ENCODE results near the gene ADGB. TPM values are rescaled to one million over a fixed set of nuclear protein-coding genes. Genes with fewer than 3 reads are reported as not detected.

Gene ADGB
- total RNA-seq, 1 experiment from 2014 or later = not detected

DNA sequence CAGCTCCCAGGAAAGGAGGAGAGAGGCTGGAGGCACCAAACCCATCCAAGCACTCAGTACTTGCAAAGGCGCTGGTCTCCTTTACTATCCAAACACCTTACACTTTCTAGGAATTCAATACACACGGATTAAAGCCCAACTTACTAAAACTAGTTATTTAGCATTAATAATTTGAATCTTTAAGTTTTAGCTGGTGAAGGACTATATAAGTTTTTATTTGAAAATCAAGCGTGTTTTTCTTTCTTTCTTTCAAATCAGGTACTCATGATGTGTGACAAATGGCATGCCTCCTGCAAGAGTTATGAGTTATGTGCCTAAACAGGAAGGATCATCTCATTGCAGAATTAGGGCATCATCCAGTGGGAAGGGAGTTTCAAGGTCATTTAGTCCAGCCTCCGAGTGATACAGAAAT, 263.7 kb downstream of the ADGB start:
- peaks cover 0 to 5% of the 10 kb centered on the region in 2 experiments; a peak in 2 of 4 replicates for H3K4me1 ChIP-seq (ENCODE audit: control insufficient read depth in 1 of 2, insufficient read depth in 2 of 2, low read length in 2 of 2)
- H4K20me1 ChIP-seq (ENCODE audit: insufficient read depth) = no peaks in the 10 kb centered on the region
- H3K9ac ChIP-seq (ENCODE audit: low read length) = no peak overlapping the region
- ATAC-seq (no peak), DNase-seq (ENCODE audit: low read depth, low spot score) (no peak)
- H3K4me3 ChIP-seq (replicated peaks in 1 of 2; ENCODE audit: low read depth in 1 of 2, low read length in 2 of 2) = no peak overlapping the region
- RAD21 ChIA-PET (ENCODE audit: low non-redundant PET in 1 of 2, low total read pairs in 2 of 2, uncharacterized antibody in 2 of 2, unreplicated experiment in 2 of 2) = no interaction called here
- H3K9me2 ChIP-seq (ENCODE audit: insufficient read depth) = no peaks in the 10 kb centered on the region
- no peaks in the 10 kb centered on the region for H3K27me3 ChIP-seq (ENCODE audit: insufficient read depth, low read length)
- H3K9me3 ChIP-seq (ENCODE audit: control insufficient read depth in 1 of 2, insufficient read depth in 1 of 2, low read depth in 1 of 2, low read length in 2 of 2) = no peaks in the 10 kb centered on the region
- no peak overlapping the region for H3K27ac ChIP-seq (ENCODE audit: low read depth, low read length)
- POLR2A ChIA-PET = interaction anchor here (0.7 kb wide), 1 partner anchor 365 kb away, joined by 4 read pairs; no protein-coding TSS in a partner anchor
- H3K36me3 ChIP-seq (ENCODE audit: control insufficient read depth in 1 of 2, insufficient read depth in 2 of 2, low read length in 2 of 2) = no peaks in the 10 kb centered on the region
- H3K4me2 ChIP-seq (ENCODE audit: low read length) = no peak overlapping the region
- intact Hi-C loops (cut with micrococcal nuclease) = no loop called here
- CTCF ChIA-PET = no interaction called here
- TF ChIP-seq EGR1 (IDR thresholded peaks at IDR 0.05; ENCODE audit: low read depth) (no peak), POLR2A (IDR thresholded peaks at IDR 0.05; ENCODE audit: borderline replicate concordance, extremely low read depth, insufficient read depth, insufficient read length) (no peak), EZH2phosphoT487 (IDR thresholded peaks at IDR 0.05; ENCODE audit: borderline replicate concordance) (no peak), SIN3A (IDR thresholded peaks at IDR 0.05; ENCODE audit: low read depth) (no peak), POLR2AphosphoS5 (IDR thresholded peaks at IDR 0.05; ENCODE audit: low read depth, low read length) (no peak), ELF1 (IDR thresholded peaks at IDR 0.05; ENCODE audit: borderline replicate concordance, low read depth) (no peak), SRF (IDR thresholded peaks at IDR 0.05; ENCODE audit: low read depth) (no peak), TCF7L2 (IDR thresholded peaks at IDR 0.05; ENCODE audit: borderline replicate concordance, extremely low read depth, insufficient read depth, insufficient read length) (no peak), SP1 (IDR thresholded peaks at IDR 0.05; ENCODE audit: low read depth) (no peak), ZNF274 (IDR thresholded peaks at IDR 0.05; ENCODE audit: low read depth, low read length) (no peak)
- H3K79me2 ChIP-seq (ENCODE audit: insufficient read depth, low read length) = no peaks in the 10 kb centered on the region
- H2AFZ ChIP-seq (ENCODE audit: low read depth, low read length, poor library complexity, severe bottlenecking) = no peak overlapping the region
- BruUV-seq (replicated peaks) = no TSS peak

DNA sequence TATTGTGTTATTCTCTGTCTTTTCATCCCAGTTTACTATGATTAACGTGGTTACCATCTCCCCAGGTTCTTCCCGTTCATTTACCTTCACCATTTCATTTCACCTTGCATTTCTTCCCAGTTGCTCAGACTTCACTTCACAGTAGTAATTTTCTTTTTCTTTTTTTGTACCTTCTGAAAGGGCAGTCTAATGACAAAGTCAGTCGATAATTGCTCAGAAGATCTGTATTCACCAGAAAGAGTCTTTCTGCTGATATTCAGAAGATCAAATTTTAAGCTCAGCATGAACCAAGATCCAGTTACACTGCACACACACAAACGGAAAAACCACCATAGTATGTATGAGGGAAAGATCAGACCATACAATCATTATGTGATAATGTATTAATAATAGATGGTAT, 265.5 kb downstream of the ADGB start:
- ChIA-PET POLR2A (no interaction called here), CTCF (no interaction called here), RAD21 (ENCODE audit: low non-redundant PET in 1 of 2, low total read pairs in 2 of 2, uncharacterized antibody in 2 of 2, unreplicated experiment in 2 of 2) (no interaction called here)
- intact Hi-C loops (cut with micrococcal nuclease) = no loop called here
- H3K9me2 ChIP-seq (ENCODE audit: insufficient read depth) = no peaks in the 10 kb centered on the region
- ATAC-seq (no peak), DNase-seq (ENCODE audit: low read depth, low spot score) (no peak)
- no peaks in the 10 kb centered on the region for H3K36me3 ChIP-seq (ENCODE audit: control insufficient read depth in 1 of 2, insufficient read depth in 2 of 2, low read length in 2 of 2)
- H3K9me3 ChIP-seq (ENCODE audit: control insufficient read depth in 1 of 2, insufficient read depth in 1 of 2, low read depth in 1 of 2, low read length in 2 of 2) = no peaks in the 10 kb centered on the region
- no TSS peak for BruUV-seq (replicated peaks)
- H3K4me2 ChIP-seq (ENCODE audit: low read length) = no peak overlapping the region
- H3K4me1 ChIP-seq (ENCODE audit: control insufficient read depth in 1 of 2, insufficient read depth in 2 of 2, low read length in 2 of 2) = no peaks in the 10 kb centered on the region
- H3K4me3 ChIP-seq (replicated peaks in 1 of 2; ENCODE audit: low read depth in 1 of 2, low read length in 2 of 2) = no peak overlapping the region
- H3K27ac ChIP-seq (ENCODE audit: low read depth, low read length) = no peak overlapping the region
- H4K20me1 ChIP-seq (ENCODE audit: insufficient read depth) = no peaks in the 10 kb centered on the region
- H2AFZ ChIP-seq (ENCODE audit: low read depth, low read length, poor library complexity, severe bottlenecking) = no peak overlapping the region
- no peak overlapping the region for H3K9ac ChIP-seq (ENCODE audit: low read length)
- no peaks in the 10 kb centered on the region for H3K27me3 ChIP-seq (ENCODE audit: insufficient read depth, low read length)
- H3K79me2 ChIP-seq (ENCODE audit: insufficient read depth, low read length) = no peaks in the 10 kb centered on the region
- TF ChIP-seq ZNF274 (IDR thresholded peaks at IDR 0.05; ENCODE audit: low read depth, low read length) (no peak), EZH2phosphoT487 (IDR thresholded peaks at IDR 0.05; ENCODE audit: borderline replicate concordance) (no peak), SIN3A (IDR thresholded peaks at IDR 0.05; ENCODE audit: low read depth) (no peak), CBX3 (IDR thresholded peaks at IDR 0.05; ENCODE audit: low read depth) (no peak), SP1 (IDR thresholded peaks at IDR 0.05; ENCODE audit: low read depth) (no peak), YY1 (IDR thresholded peaks at IDR 0.05; ENCODE audit: extremely low read depth, insufficient replicate concordance, low read depth, low read length) (no peak), EGR1 (IDR thresholded peaks at IDR 0.05; ENCODE audit: low read depth) (no peak), TCF7L2 (IDR thresholded peaks at IDR 0.05; ENCODE audit: borderline replicate concordance, extremely low read depth, insufficient read depth, insufficient read length) (no peak), ELF1 (IDR thresholded peaks at IDR 0.05; ENCODE audit: borderline replicate concordance, low read depth) (no peak), POLR2A (IDR thresholded peaks at IDR 0.05; ENCODE audit: borderline replicate concordance, extremely low read depth, insufficient read depth, insufficient read length) (no peak), POLR2AphosphoS5 (IDR thresholded peaks at IDR 0.05; ENCODE audit: low read depth, low read length) (no peak), SRF (IDR thresholded peaks at IDR 0.05; ENCODE audit: low read depth) (no peak)
- TF ChIP-seq, protein P1, sequence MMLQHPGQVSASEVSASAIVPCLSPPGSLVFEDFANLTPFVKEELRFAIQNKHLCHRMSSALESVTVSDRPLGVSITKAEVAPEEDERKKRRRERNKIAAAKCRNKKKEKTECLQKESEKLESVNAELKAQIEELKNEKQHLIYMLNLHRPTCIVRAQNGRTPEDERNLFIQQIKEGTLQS (IDR thresholded peaks at IDR 0.05) = no peak
- TF ChIP-seq, protein P2, sequence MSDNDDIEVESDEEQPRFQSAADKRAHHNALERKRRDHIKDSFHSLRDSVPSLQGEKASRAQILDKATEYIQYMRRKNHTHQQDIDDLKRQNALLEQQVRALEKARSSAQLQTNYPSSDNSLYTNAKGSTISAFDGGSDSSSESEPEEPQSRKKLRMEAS (IDR thresholded peaks at IDR 0.05) = no peak
- TF ChIP-seq, protein P3, sequence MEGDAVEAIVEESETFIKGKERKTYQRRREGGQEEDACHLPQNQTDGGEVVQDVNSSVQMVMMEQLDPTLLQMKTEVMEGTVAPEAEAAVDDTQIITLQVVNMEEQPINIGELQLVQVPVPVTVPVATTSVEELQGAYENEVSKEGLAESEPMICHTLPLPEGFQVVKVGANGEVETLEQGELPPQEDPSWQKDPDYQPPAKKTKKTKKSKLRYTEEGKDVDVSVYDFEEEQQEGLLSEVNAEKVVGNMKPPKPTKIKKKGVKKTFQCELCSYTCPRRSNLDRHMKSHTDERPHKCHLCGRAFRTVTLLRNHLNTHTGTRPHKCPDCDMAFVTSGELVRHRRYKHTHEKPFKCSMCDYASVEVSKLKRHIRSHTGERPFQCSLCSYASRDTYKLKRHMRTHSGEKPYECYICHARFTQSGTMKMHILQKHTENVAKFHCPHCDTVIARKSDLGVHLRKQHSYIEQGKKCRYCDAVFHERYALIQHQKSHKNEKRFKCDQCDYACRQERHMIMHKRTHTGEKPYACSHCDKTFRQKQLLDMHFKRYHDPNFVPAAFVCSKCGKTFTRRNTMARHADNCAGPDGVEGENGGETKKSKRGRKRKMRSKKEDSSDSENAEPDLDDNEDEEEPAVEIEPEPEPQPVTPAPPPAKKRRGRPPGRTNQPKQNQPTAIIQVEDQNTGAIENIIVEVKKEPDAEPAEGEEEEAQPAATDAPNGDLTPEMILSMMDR (IDR thresholded peaks at IDR 0.05 in 2 of 3, conservative IDR thresholded peaks at IDR 0.05 in 1 of 3; ENCODE audit: borderline replicate concordance in 1 of 3, insufficient read depth in 1 of 3, low read depth in 2 of 3, low read length in 2 of 3) = no peak

Measured in HCT116 (cell line).